Sigmoid colon (tissue), 4 donors: ENCODE data around the gene TMEM259.

Source experiments
- CTCF ChIP-seq, 4 experiments: fragments of 450-650 bp in 3 of 4; fragments of 200-600 bp in 1 of 4; IDR thresholded peaks; one replicate each; pipeline ENCODE4 v1.5.1; 2016 to 2019; ENCODE audit warnings: antibody characterized with exemption in 4 of 4, mild to moderate bottlenecking in 3 of 4, moderate library complexity in 2 of 4
- EP300 ChIP-seq, 4 donors: sonication (generic); formaldehyde crosslinking; IDR thresholded peaks; one replicate each; pipeline ENCODE4 v1.6.1; 2017; ENCODE audit warnings: antibody characterized with exemption in 4 of 4
- POLR2A ChIP-seq, 2 donors: fragments of 450-650 bp; IDR thresholded peaks; one replicate each; pipeline ENCODE4 v1.6.1; 2016; ENCODE audit warnings: antibody characterized with exemption in 2 of 2, mild to moderate bottlenecking in 2 of 2, moderate library complexity in 2 of 2
- POLR2AphosphoS5 ChIP-seq, 4 donors: sonication (generic); formaldehyde crosslinking; IDR thresholded peaks; one replicate each; pipeline ENCODE4 v1.6.1; 2017; ENCODE audit warnings: antibody characterized with exemption in 4 of 4

GRCh38 chr19:986083-986482 is 34.8 kb downstream of the TMEM259 start:
- TF ChIP-seq POLR2A (IDR thresholded peaks at IDR 0.05), result no peak
- no peak for TF ChIP-seq CTCF (IDR thresholded peaks at IDR 0.05)
- TF ChIP-seq EP300 (IDR thresholded peaks at IDR 0.05), result no peak
- TF ChIP-seq POLR2AphosphoS5 (IDR thresholded peaks at IDR 0.05), result no peak
